Testis (tissue), 3 donors: Measurements from ENCODE around the gene SSRP1. TPM values are rescaled to one million over a fixed set of nuclear protein-coding genes. Genes with fewer than 3 reads are reported as not detected.
A peak's percentile ranks its signal among the peaks of the same experiment; 100 is the strongest.

Experiments used
- DNase-seq: peaks from one replicate; pipeline ENCODE4 v3.0.0-alpha.2; 2019
- H3K27ac ChIP-seq, 2 donors: fragments of 200-600 bp; sonication (generic); one replicate each; pipeline ENCODE4 v1.5.1; 2019
- H3K27me3 ChIP-seq: fragments of 200-600 bp; sonication (generic); one replicate; pipeline ENCODE4 v1.5.1; 2019
- H3K36me3 ChIP-seq: fragments of 200-600 bp; sonication (generic); one replicate; pipeline ENCODE4 v1.5.1; 2017; ENCODE audit warnings: low read depth; ENCODE audit errors: missing control alignments
- H3K4me1 ChIP-seq: fragments of 200-600 bp; sonication (generic); one replicate; pipeline ENCODE4 v1.5.1; 2019
- H3K4me3 ChIP-seq, 2 donors: fragments of 200-600 bp; sonication (generic); one replicate each; pipeline ENCODE4 v1.5.1; 2017 to 2019
- H3K9me3 ChIP-seq: fragments of 200-600 bp; sonication (generic); one replicate; pipeline ENCODE4 v1.5.1; 2017
- POLR2A ChIP-seq: fragments of 450-650 bp; IDR thresholded peaks from one replicate; pipeline ENCODE4 v1.6.1; 2017; ENCODE audit warnings: antibody characterized with exemption, mild to moderate bottlenecking, moderate library complexity
- WGBS, 2 donors: methylation state at CpG; one replicate each; pipeline ENCODE4 v1.1.5; 2018; 5-methylcytosine and 5-hydroxymethylcytosine counted together
- intact Hi-C: fragments of 100-400 bp; cut with DNase I; formaldehyde crosslinking; loops from one replicate; pipeline ENCODE4 v1.15.1; 2023; ENCODE audit warnings: low total_unique reads
- polyA plus RNA-seq: library from polyadenylated mRNA; stranded (reverse); fragments of 350-450 nt; fragmentation: Illumina TruSeq; extraction: RNeasy Lipid Tissue Mini Kit (QIAGEN cat#74804); gene quantifications from one replicate; pipeline ENCODE4 v1.2.3, GENCODE V29; 2014; ENCODE audit warnings: low read depth, low replicate concordance; ENCODE audit not compliant: insufficient read depth
- total RNA-seq, 2 donors: library from RNA; depleted of rRNA; stranded (reverse); fragments of >200 nt; gene quantifications; one replicate each; pipeline ENCODE4 v1.2.3, GENCODE V29; 2016
- TF ChIP-seq, protein P1 (sequence below), 3 experiments: fragments of 450-650 bp in 2 of 3; fragments of 200-600 bp in 1 of 3; sonication (generic) in 1 of 3; IDR thresholded peaks; one replicate each; pipeline ENCODE4 v1.5.1; 2016 to 2019; ENCODE audit warnings: antibody characterized with exemption in 3 of 3, mild to moderate bottlenecking in 2 of 3, moderate library complexity in 1 of 3

Gene SSRP1
- total and polyA plus RNA-seq, 3 donors from 2014 or later, result 89.1 to 111 (median 104) TPM

- H3K36me3 ChIP-seq, result no peaks in the 10 kb centered on the region
- H3K27me3 ChIP-seq, result no peaks in the 10 kb centered on the region
- intact Hi-C loops, result no loop called here
- no peaks in the 10 kb centered on the region for H3K4me1 ChIP-seq
- H3K27ac ChIP-seq, result no peak overlapping the region
- H3K9me3 ChIP-seq, result no peaks in the 10 kb centered on the region
- WGBS, 2 donors, result 84 to 93% methylated on average over 5 of the region's 5 CpGs
- TF ChIP-seq POLR2A, result no peak
- TF ChIP-seq, protein P1, sequence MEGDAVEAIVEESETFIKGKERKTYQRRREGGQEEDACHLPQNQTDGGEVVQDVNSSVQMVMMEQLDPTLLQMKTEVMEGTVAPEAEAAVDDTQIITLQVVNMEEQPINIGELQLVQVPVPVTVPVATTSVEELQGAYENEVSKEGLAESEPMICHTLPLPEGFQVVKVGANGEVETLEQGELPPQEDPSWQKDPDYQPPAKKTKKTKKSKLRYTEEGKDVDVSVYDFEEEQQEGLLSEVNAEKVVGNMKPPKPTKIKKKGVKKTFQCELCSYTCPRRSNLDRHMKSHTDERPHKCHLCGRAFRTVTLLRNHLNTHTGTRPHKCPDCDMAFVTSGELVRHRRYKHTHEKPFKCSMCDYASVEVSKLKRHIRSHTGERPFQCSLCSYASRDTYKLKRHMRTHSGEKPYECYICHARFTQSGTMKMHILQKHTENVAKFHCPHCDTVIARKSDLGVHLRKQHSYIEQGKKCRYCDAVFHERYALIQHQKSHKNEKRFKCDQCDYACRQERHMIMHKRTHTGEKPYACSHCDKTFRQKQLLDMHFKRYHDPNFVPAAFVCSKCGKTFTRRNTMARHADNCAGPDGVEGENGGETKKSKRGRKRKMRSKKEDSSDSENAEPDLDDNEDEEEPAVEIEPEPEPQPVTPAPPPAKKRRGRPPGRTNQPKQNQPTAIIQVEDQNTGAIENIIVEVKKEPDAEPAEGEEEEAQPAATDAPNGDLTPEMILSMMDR (IDR thresholded peaks at IDR 0.05), result no peak
- DNase-seq, result no peak
- H3K4me3 ChIP-seq, result no peak overlapping the region
These were observed 56.6 kb downstream of the SSRP1 start for GRCh38 chr11:57279116-57279515.

DNA sequence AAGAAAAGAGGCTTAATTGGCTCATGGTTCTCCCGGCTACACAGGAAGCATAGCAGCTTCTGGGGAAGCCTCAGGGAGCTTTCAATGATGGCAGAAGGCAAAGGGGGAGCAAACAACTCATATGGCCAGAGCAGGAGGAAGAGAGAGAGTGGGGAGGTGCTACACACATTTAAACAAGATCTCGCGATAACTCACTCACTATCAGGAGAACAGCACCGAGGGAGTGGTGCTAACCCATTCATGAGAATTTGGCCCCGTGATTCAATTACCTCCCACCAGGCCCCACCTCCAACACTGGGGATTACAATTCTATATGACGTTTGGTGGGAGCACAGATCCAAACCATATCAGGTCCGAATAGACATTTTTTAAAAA, 57.0 kb downstream of the SSRP1 start:
- Histone ChIP-seq H3K27ac (no peak overlapping the region), H3K27me3 (no peaks in the 10 kb centered on the region), H3K36me3 (no peaks in the 10 kb centered on the region), H3K4me1 (no peaks in the 10 kb centered on the region), H3K4me3 (no peak overlapping the region), H3K9me3 (no peaks in the 10 kb centered on the region)
- no peak for TF ChIP-seq POLR2A
- TF ChIP-seq, protein P1 (IDR thresholded peaks at IDR 0.05), result no peak
- intact Hi-C loops, result no loop called here
- 78 to 80% methylated on average over 7 of the region's 7 CpGs for WGBS, 2 donors
- DNase-seq, result no peak

- 6 to 18% methylated on average over 14 of the region's 14 CpGs for WGBS, 2 donors
- H3K36me3 ChIP-seq, result no peaks in the 10 kb centered on the region
- TF ChIP-seq POLR2A, result no peak
- TF ChIP-seq, protein P1 (IDR thresholded peaks at IDR 0.05), result peak; percentile 61 to 82 (median 77)
- H3K27me3 ChIP-seq, result no peaks in the 10 kb centered on the region
- no peaks in the 10 kb centered on the region for H3K9me3 ChIP-seq
- no peaks in the 10 kb centered on the region for H3K4me1 ChIP-seq
- intact Hi-C loops, result no loop called here
- peak overlapping the region in 1 of 2 donors; percentile 2 for H3K27ac ChIP-seq
- DNase-seq, result peak; percentile 83
- no peak overlapping the region for H3K4me3 ChIP-seq
These were observed 57.6 kb downstream of the SSRP1 start for GRCh38 chr11:57277845-57278720.

DNA sequence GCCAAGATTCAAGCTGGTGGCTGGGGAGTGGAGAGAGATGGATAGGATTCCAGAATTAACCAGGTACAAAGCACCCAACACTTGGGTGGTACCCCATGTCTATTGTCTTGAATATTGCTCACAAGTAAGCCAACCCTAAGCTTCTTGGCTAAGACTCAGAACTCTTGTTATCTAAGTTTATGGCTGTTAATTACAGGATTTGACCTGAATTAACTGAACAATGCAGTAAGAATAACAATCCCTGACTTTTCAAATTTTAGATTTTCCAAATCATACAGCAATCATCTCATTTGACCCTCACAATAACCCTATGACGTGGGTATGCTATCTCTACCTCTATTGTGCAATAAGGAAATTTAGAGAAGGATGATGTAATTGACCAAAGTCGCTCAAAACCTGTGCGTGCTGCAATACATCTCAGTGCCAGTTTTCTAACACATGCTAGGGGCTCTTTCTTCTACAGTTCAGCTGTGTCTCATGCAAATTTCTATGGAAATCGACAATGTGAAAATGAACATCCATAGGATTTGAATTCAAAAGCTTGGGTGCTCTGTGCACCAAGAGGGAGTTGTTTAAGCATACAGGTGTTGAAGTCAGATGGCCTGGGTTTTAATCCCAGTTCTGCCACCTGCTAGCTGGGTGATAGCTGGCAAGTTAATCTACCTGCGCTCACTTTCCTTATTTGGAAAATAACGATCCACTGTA, 58.6 kb downstream of the SSRP1 start:
- H3K4me3 ChIP-seq, result no peak overlapping the region
- H3K4me1 ChIP-seq, result no peaks in the 10 kb centered on the region
- H3K27ac ChIP-seq, result peak overlapping the region in 1 of 2 donors; percentile 2
- no peaks in the 10 kb centered on the region for H3K9me3 ChIP-seq
- TF ChIP-seq, protein P1 (IDR thresholded peaks at IDR 0.05), result no peak
- no peak for TF ChIP-seq POLR2A
- H3K36me3 ChIP-seq, result no peaks in the 10 kb centered on the region
- WGBS, 2 donors, result 64 to 65% methylated on average over 6 of the region's 6 CpGs
- DNase-seq, result no peak
- no peaks in the 10 kb centered on the region for H3K27me3 ChIP-seq
- intact Hi-C loops, result no loop called here
